ENCODE measurements around the gene RAVER2.

DNA sequence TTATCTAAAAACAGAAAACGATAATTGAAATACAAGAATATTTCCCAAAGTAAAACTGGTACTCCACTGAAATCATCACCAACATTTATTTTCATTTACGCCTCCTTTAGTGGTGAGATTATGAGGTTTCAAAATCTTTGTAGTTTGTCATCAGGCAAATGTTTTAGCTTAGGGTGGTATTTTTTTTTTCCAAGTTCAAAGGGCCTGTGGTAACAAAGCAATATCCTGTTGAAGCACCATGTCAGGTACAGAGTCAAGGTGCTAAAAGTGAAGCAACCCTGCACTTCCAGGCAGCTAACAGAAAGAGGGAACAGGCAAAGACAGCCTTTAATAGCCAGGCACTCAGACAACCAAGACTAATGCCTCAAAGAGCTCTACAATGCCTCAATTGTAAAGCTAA lies 132.3 kb downstream of the RAVER2 start:
- TF ChIP-seq, protein P1, sequence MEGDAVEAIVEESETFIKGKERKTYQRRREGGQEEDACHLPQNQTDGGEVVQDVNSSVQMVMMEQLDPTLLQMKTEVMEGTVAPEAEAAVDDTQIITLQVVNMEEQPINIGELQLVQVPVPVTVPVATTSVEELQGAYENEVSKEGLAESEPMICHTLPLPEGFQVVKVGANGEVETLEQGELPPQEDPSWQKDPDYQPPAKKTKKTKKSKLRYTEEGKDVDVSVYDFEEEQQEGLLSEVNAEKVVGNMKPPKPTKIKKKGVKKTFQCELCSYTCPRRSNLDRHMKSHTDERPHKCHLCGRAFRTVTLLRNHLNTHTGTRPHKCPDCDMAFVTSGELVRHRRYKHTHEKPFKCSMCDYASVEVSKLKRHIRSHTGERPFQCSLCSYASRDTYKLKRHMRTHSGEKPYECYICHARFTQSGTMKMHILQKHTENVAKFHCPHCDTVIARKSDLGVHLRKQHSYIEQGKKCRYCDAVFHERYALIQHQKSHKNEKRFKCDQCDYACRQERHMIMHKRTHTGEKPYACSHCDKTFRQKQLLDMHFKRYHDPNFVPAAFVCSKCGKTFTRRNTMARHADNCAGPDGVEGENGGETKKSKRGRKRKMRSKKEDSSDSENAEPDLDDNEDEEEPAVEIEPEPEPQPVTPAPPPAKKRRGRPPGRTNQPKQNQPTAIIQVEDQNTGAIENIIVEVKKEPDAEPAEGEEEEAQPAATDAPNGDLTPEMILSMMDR (conservative IDR thresholded peaks at IDR 0.05), result no peak
- no peak for TF ChIP-seq EZH2 (IDR thresholded peaks at IDR 0.05; ENCODE audit: low read depth)

Data from PC-9 (cell line).